ENCODE data around the gene SAPCD1. TPM values are rescaled to one million over a fixed set of nuclear protein-coding genes. Genes with fewer than 3 reads are reported as not detected.

The SAPCD1 gene
- total RNA-seq, 2 experiments from 2014 or later: 9.8 to 12.0 TPM

GRCh38 chr6:31732029-31732428, 30.4 kb upstream of the SAPCD1 start:
- Mint-ChIP-seq H3K27me3 (no peaks in the 10 kb centered on the region), H3K36me3 (ENCODE audit: low read depth) (peaks cover 56% of the 10 kb centered on the region), H3K9me3 (no peaks in the 10 kb centered on the region), H3K4me3 (no peak overlapping the region), H3K27ac (no peak overlapping the region), H3K4me1 (peaks cover 68% of the 10 kb centered on the region)
- ChIA-PET CTCF (interaction anchor here (0.8 to 4.2 kb wide), 5 partner anchors 38 to 101 kb away, joined by 3 to 16 read pairs (median 4); partner anchors contain the start of gene VWA7), POLR2A (no interaction called here)
- DNase-seq: no peak

GRCh38 chr6:31733734-31734133, 28.7 kb upstream of the SAPCD1 start:
- POLR2A ChIA-PET: no interaction called here
- Mint-ChIP-seq H3K9me3 (no peaks in the 10 kb centered on the region), H3K4me1 (peaks cover 68% of the 10 kb centered on the region), H3K27ac (peak overlapping the region; percentile 76), H3K36me3 (ENCODE audit: low read depth) (peaks cover 49% of the 10 kb centered on the region), H3K27me3 (no peaks in the 10 kb centered on the region), H3K4me3 (peak overlapping the region; percentile 94)
- DNase-seq: no peak
- CTCF ChIA-PET: interaction anchor here (1.4 to 1.5 kb wide), 3 partner anchors 23 to 62 kb away, joined by 3 to 5 read pairs (median 4); partner anchors contain the start of gene VARS1

- CTCF ChIA-PET: interaction anchor here (0.6 to 1.5 kb wide), 6 partner anchors 8 to 122 kb away, joined by 3 to 5 read pairs (median 4); partner anchors contain the start of gene VARS1
- no peak for DNase-seq
- Mint-ChIP-seq H3K36me3 (ENCODE audit: low read depth) (peaks cover 49% of the 10 kb centered on the region), H3K4me1 (peaks cover 68% of the 10 kb centered on the region), H3K4me3 (peak overlapping the region; percentile 94), H3K9me3 (no peaks in the 10 kb centered on the region), H3K27me3 (no peaks in the 10 kb centered on the region), H3K27ac (peak overlapping the region; percentile 96)
- POLR2A ChIA-PET: no interaction called here
These were observed 28.1 kb upstream of the SAPCD1 start for GRCh38 chr6:31734247-31734820.

- DNase-seq: peak; percentile 64
- CTCF ChIA-PET: interaction anchor here (0.6 to 2.2 kb wide), 7 partner anchors 9 to 158 kb away, joined by 3 to 17 read pairs (median 4); no protein-coding TSS in a partner anchor
- Mint-ChIP-seq H3K4me1 (peaks cover 69% of the 10 kb centered on the region), H3K9me3 (no peaks in the 10 kb centered on the region), H3K4me3 (peak overlapping the region; percentile 94), H3K36me3 (ENCODE audit: low read depth) (peaks cover 49% of the 10 kb centered on the region), H3K27me3 (no peaks in the 10 kb centered on the region), H3K27ac (peak overlapping the region; percentile 96)
- POLR2A ChIA-PET: interaction anchor here (2.7 kb wide), 1 partner anchor 92 kb away, joined by 9 read pairs; the partner anchor contains the start of gene HSPA1B
These were observed 27.5 kb upstream of the SAPCD1 start for GRCh38 chr6:31734821-31735406.

- ChIA-PET CTCF (interaction anchor here (0.7 to 2.3 kb wide), 5 partner anchors 9 to 128 kb away, joined by 3 to 17 read pairs (median 6); partner anchors contain the start of gene VWA7), POLR2A (interaction anchor here (0.6 to 2.7 kb wide), 4 partner anchors 11 to 91 kb away, joined by 3 to 9 read pairs (median 4); partner anchors contain the start of genes HSPA1B, LSM2 and VARS1)
- Mint-ChIP-seq H3K9me3 (no peaks in the 10 kb centered on the region), H3K27ac (peak within 1 kb of the TSS; percentile 96), H3K27me3 (no peaks in the 10 kb centered on the region), H3K4me3 (peak within 1 kb of the TSS; percentile 94), H3K36me3 (ENCODE audit: low read depth) (peaks cover 42% of the 10 kb centered on the region), H3K4me1 (peaks cover 65% of the 10 kb centered on the region)
- peak; percentile 85 for DNase-seq
These were observed 26.3 kb upstream of the SAPCD1 start, which contains the start of gene CLIC1 for GRCh38 chr6:31736021-31736767. CLIC1 (minus strand) TSS chr6:31736530; CDS start chr6:31736300, 230 bp downstream.

- no peak for DNase-seq
- Mint-ChIP-seq H3K27ac (peak overlapping the region; percentile 96), H3K27me3 (no peaks in the 10 kb centered on the region), H3K36me3 (ENCODE audit: low read depth) (peaks cover 42% of the 10 kb centered on the region), H3K9me3 (no peaks in the 10 kb centered on the region), H3K4me1 (peaks cover 68% of the 10 kb centered on the region), H3K4me3 (peak overlapping the region; percentile 94)
- CTCF ChIA-PET: interaction anchor here (0.6 to 4.1 kb wide), 7 partner anchors 10 to 1237 kb away, joined by 3 to 21 read pairs (median 7); partner anchors contain the start of gene VWA7
- POLR2A ChIA-PET: interaction anchor here (0.6 to 2.7 kb wide), 4 partner anchors 11 to 90 kb away, joined by 3 to 9 read pairs (median 6); partner anchors contain the start of genes ABHD16A, HSPA1B and LSM2
These were observed 25.6 kb upstream of the SAPCD1 start for GRCh38 chr6:31736768-31737314.

- ChIA-PET POLR2A (interaction anchor here (0.5 to 2.7 kb wide), 8 partner anchors 10 to 115 kb away, joined by 3 to 9 read pairs (median 4); partner anchors contain the start of genes ABHD16A, HSPA1A, HSPA1B and HSPA1L), CTCF (interaction anchor here (0.6 to 4.4 kb wide), 20 partner anchors 8 to 1237 kb away, joined by 3 to 26 read pairs (median 6); partner anchors contain the start of genes BAG6, DDAH2, HSPA1A and HSPA1L)
- Mint-ChIP-seq H3K27ac (peak overlapping the region; percentile 96), H3K9me3 (no peaks in the 10 kb centered on the region), H3K27me3 (no peaks in the 10 kb centered on the region), H3K4me1 (peaks cover 65% of the 10 kb centered on the region), H3K4me3 (peak overlapping the region; percentile 94), H3K36me3 (ENCODE audit: low read depth) (peaks cover 39% of the 10 kb centered on the region)
- peak; percentile 39 for DNase-seq
These were observed 25.0 kb upstream of the SAPCD1 start for GRCh38 chr6:31737315-31737990.

- H3K4me3 Mint-ChIP-seq: peak overlapping the region; percentile 94
- H3K9me3 Mint-ChIP-seq: no peaks in the 10 kb centered on the region
- no peaks in the 10 kb centered on the region for H3K27me3 Mint-ChIP-seq
- peak overlapping the region; percentile 96 for H3K27ac Mint-ChIP-seq
- H3K36me3 Mint-ChIP-seq (ENCODE audit: low read depth): peaks cover 44% of the 10 kb centered on the region
- peak; percentile 85 for DNase-seq
- CTCF ChIA-PET: interaction anchor here (0.6 to 4.4 kb wide), 24 partner anchors 9 to 414 kb away, joined by 3 to 26 read pairs (median 5); partner anchors contain the start of genes BAG6, DDAH2, GPANK1 and HSPA1A
- POLR2A ChIA-PET: interaction anchor here (0.5 to 1.3 kb wide), 9 partner anchors 11 to 1795 kb away, joined by 3 to 5 read pairs (median 3); partner anchors contain the start of genes HSPA1A, HSPA1L, LSM2 and NEU1
- H3K4me1 Mint-ChIP-seq: peaks cover 65% of the 10 kb centered on the region
These were observed 24.2 kb upstream of the SAPCD1 start for GRCh38 chr6:31737991-31738979.

- CTCF ChIA-PET: interaction anchor here (0.6 to 4.4 kb wide), 18 partner anchors 10 to 189 kb away, joined by 3 to 26 read pairs (median 4); partner anchors contain the start of genes BAG6, C6orf47, DDAH2 and GPANK1
- Mint-ChIP-seq H3K27ac (peak within 1 kb of the TSS; percentile 96), H3K9me3 (no peaks in the 10 kb centered on the region)
These were observed 22.6 kb upstream of the SAPCD1 start, which contains the start of gene MSH5 for GRCh38 chr6:31739639-31740396. MSH5 (plus strand) TSS chr6:31740005; CDS start chr6:31740467, 462 bp downstream.

More at GRCh38 chr6:31739639-31740396, 22.6 kb upstream of the SAPCD1 start, which contains the start of gene MSH5:
- peak; percentile 98 for DNase-seq
- peak within 1 kb of the TSS; percentile 94 for H3K4me3 Mint-ChIP-seq
- H3K36me3 Mint-ChIP-seq (ENCODE audit: low read depth): peaks cover 37% of the 10 kb centered on the region
- no peaks in the 10 kb centered on the region for H3K27me3 Mint-ChIP-seq
- peaks cover 56% of the 10 kb centered on the region for H3K4me1 Mint-ChIP-seq
- POLR2A ChIA-PET: interaction anchor here (0.6 to 1.3 kb wide), 4 partner anchors 10 to 123 kb away, joined by 3 to 7 read pairs (median 4); partner anchors contain the start of genes DDAH2, LSM2 and NEU1
